Duodenal mucosa (tissue), 2 donors: Measurements from ENCODE around the gene UPK1B.

ENCODE experiments used
- H3K27ac ChIP-seq: one replicate; pipeline ENCODE4 v1.7.0; 2013; ENCODE audit warnings: low read depth, low read length
- H3K27me3 ChIP-seq, 2 donors: one replicate each; pipeline ENCODE4 v1.7.0; 2013; ENCODE audit warnings: low read length in 2 of 2, control low read depth in 1 of 2; ENCODE audit not compliant: insufficient read depth in 2 of 2, control insufficient read depth in 1 of 2
- H3K36me3 ChIP-seq, 2 donors: one replicate each; pipeline ENCODE4 v1.7.0; 2013; ENCODE audit warnings: low read length in 2 of 2, control low read depth in 1 of 2; ENCODE audit not compliant: insufficient read depth in 2 of 2, control insufficient read depth in 1 of 2
- H3K4me1 ChIP-seq, 2 donors: one replicate each; pipeline ENCODE4 v1.7.0; 2013; ENCODE audit warnings: low read length in 2 of 2, control low read depth in 1 of 2; ENCODE audit not compliant: insufficient read depth in 2 of 2, control insufficient read depth in 1 of 2
- H3K4me3 ChIP-seq, 2 donors: one replicate each; pipeline ENCODE4 v1.7.0; 2013; ENCODE audit warnings: low read length in 2 of 2, low read depth in 1 of 2
- H3K9ac ChIP-seq, 2 donors: one replicate each; pipeline ENCODE4 v1.7.0; 2013; ENCODE audit warnings: low read length in 2 of 2, low read depth in 1 of 2
- H3K9me3 ChIP-seq, 2 donors: one replicate each; pipeline ENCODE4 v1.7.0; 2013; ENCODE audit warnings: low read length in 2 of 2, control low read depth in 1 of 2; ENCODE audit not compliant: control insufficient read depth in 1 of 2

UPK1B gene

GRCh38 chr3:119195911-119196310, 22.5 kb downstream of the UPK1B start:
- H3K4me3 ChIP-seq, result no peak overlapping the region
- H3K9ac ChIP-seq, result no peak overlapping the region
- no peaks in the 10 kb centered on the region for H3K4me1 ChIP-seq
- H3K27ac ChIP-seq, result no peak overlapping the region
- no peaks in the 10 kb centered on the region for H3K9me3 ChIP-seq
- H3K36me3 ChIP-seq, result no peaks in the 10 kb centered on the region
- H3K27me3 ChIP-seq, result no peaks in the 10 kb centered on the region

GRCh38 chr3:119205209-119205608, 31.8 kb downstream of the UPK1B start:
- no peak overlapping the region for H3K9ac ChIP-seq
- H3K4me3 ChIP-seq, result no peak overlapping the region
- H3K9me3 ChIP-seq, result no peaks in the 10 kb centered on the region
- no peaks in the 10 kb centered on the region for H3K27me3 ChIP-seq
- peaks cover 8 to 14% of the 10 kb centered on the region in 2 donors for H3K4me1 ChIP-seq
- H3K27ac ChIP-seq, result no peak overlapping the region
- peaks cover 0 to 10% of the 10 kb centered on the region in 2 donors for H3K36me3 ChIP-seq

GRCh38 chr3:119205685-119206084, 32.3 kb downstream of the UPK1B start:
- Histone ChIP-seq H3K36me3 (peaks cover 0 to 13% of the 10 kb centered on the region in 2 donors), H3K9me3 (no peaks in the 10 kb centered on the region), H3K4me3 (no peak overlapping the region), H3K27ac (no peak overlapping the region), H3K4me1 (peaks cover 8 to 14% of the 10 kb centered on the region in 2 donors), H3K27me3 (no peaks in the 10 kb centered on the region), H3K9ac (no peak overlapping the region)

GRCh38 chr3:119206611-119207511, 33.5 kb downstream of the UPK1B start:
- no peak overlapping the region for H3K9ac ChIP-seq
- H3K4me1 ChIP-seq, result peaks cover 11 to 22% of the 10 kb centered on the region in 2 donors
- no peak overlapping the region for H3K27ac ChIP-seq
- no peaks in the 10 kb centered on the region for H3K27me3 ChIP-seq
- H3K4me3 ChIP-seq, result no peak overlapping the region
- H3K36me3 ChIP-seq, result peaks cover 0 to 20% of the 10 kb centered on the region in 2 donors
- H3K9me3 ChIP-seq, result no peaks in the 10 kb centered on the region

GRCh38 chr3:119207512-119207875, 34.1 kb downstream of the UPK1B start:
- Histone ChIP-seq H3K4me1 (peaks cover 14 to 28% of the 10 kb centered on the region in 2 donors), H3K9ac (no peak overlapping the region), H3K4me3 (no peak overlapping the region), H3K9me3 (no peaks in the 10 kb centered on the region), H3K36me3 (peaks cover 4 to 26% of the 10 kb centered on the region in 2 donors), H3K27me3 (no peaks in the 10 kb centered on the region), H3K27ac (no peak overlapping the region)

GRCh38 chr3:119211193-119211592, 37.8 kb downstream of the UPK1B start:
- H3K27me3 ChIP-seq, result no peaks in the 10 kb centered on the region
- H3K27ac ChIP-seq, result no peak overlapping the region
- H3K9ac ChIP-seq, result no peak overlapping the region
- peaks cover 23 to 59% of the 10 kb centered on the region in 2 donors for H3K36me3 ChIP-seq
- no peak overlapping the region for H3K4me3 ChIP-seq
- H3K9me3 ChIP-seq, result no peaks in the 10 kb centered on the region
- peaks cover 14 to 29% of the 10 kb centered on the region in 2 donors for H3K4me1 ChIP-seq

- H3K9me3 ChIP-seq, result no peaks in the 10 kb centered on the region
- no peaks in the 10 kb centered on the region for H3K27me3 ChIP-seq
- H3K36me3 ChIP-seq, result peaks cover 26 to 63% of the 10 kb centered on the region in 2 donors
- peaks cover 8 to 23% of the 10 kb centered on the region in 2 donors for H3K4me1 ChIP-seq
- H3K27ac ChIP-seq, result no peak overlapping the region
- H3K4me3 ChIP-seq, result no peak overlapping the region
- H3K9ac ChIP-seq, result no peak overlapping the region
Measured at GRCh38 chr3:119211803-119212202, 38.4 kb downstream of the UPK1B start.

GRCh38 chr3:119219069-119219468, 45.7 kb downstream of the UPK1B start:
- Histone ChIP-seq H3K4me3 (peak overlapping the region in 1 of 2 donors; percentile 15), H3K9me3 (no peaks in the 10 kb centered on the region), H3K36me3 (peaks cover 52 to 80% of the 10 kb centered on the region in 2 donors), H3K9ac (no peak overlapping the region), H3K27ac (no peak overlapping the region), H3K4me1 (peaks cover 7 to 30% of the 10 kb centered on the region in 2 donors), H3K27me3 (no peaks in the 10 kb centered on the region)

GRCh38 chr3:119220198-119220597, 46.8 kb downstream of the UPK1B start:
- peaks cover 52 to 70% of the 10 kb centered on the region in 2 donors for H3K36me3 ChIP-seq
- no peak overlapping the region for H3K27ac ChIP-seq
- H3K27me3 ChIP-seq, result no peaks in the 10 kb centered on the region
- peaks cover 7 to 30% of the 10 kb centered on the region in 2 donors for H3K4me1 ChIP-seq
- H3K4me3 ChIP-seq, result no peak overlapping the region
- H3K9me3 ChIP-seq, result no peaks in the 10 kb centered on the region
- H3K9ac ChIP-seq, result no peak overlapping the region

GRCh38 chr3:119220970-119221667, 47.7 kb downstream of the UPK1B start:
- H3K9ac ChIP-seq, result no peak overlapping the region
- peaks cover 54 to 67% of the 10 kb centered on the region in 2 donors for H3K36me3 ChIP-seq
- H3K4me3 ChIP-seq, result no peak overlapping the region
- no peaks in the 10 kb centered on the region for H3K27me3 ChIP-seq
- H3K4me1 ChIP-seq, result peaks cover 7 to 33% of the 10 kb centered on the region in 2 donors
- H3K27ac ChIP-seq, result no peak overlapping the region
- H3K9me3 ChIP-seq, result no peaks in the 10 kb centered on the region
